ENCODE results near the gene ZNF682.

DNA sequence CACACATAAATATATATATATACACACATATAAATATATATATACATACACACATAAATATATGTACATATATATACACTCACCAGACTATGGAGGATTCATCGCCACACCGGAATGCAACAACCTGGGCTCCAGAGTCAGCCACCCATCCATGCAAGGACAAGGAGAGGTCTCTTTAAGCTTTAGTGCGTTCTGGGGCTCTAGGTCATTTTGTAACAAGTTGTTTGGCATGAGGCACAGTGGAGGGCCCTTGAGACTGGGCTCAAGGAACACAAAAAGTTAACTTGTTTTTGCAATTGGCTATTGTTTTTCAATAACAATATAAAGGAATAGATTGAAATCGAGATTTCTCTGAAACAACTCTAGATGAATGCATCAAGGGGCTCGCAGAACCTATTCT lies 33.6 kb upstream of the ZNF682 start:
- TF ChIP-seq POLR2A (IDR thresholded peaks at IDR 0.05), result no peak
- TF ChIP-seq, protein P1, sequence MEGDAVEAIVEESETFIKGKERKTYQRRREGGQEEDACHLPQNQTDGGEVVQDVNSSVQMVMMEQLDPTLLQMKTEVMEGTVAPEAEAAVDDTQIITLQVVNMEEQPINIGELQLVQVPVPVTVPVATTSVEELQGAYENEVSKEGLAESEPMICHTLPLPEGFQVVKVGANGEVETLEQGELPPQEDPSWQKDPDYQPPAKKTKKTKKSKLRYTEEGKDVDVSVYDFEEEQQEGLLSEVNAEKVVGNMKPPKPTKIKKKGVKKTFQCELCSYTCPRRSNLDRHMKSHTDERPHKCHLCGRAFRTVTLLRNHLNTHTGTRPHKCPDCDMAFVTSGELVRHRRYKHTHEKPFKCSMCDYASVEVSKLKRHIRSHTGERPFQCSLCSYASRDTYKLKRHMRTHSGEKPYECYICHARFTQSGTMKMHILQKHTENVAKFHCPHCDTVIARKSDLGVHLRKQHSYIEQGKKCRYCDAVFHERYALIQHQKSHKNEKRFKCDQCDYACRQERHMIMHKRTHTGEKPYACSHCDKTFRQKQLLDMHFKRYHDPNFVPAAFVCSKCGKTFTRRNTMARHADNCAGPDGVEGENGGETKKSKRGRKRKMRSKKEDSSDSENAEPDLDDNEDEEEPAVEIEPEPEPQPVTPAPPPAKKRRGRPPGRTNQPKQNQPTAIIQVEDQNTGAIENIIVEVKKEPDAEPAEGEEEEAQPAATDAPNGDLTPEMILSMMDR (IDR thresholded peaks at IDR 0.05), result no peak
